OCI-LY7 (cell line): ENCODE data around the gene IVNS1ABP.

Experiments used
- EZH2phosphoT487 ChIP-seq: fragments of 200-600 bp; sonication (generic); IDR thresholded peaks from 2 replicates; pipeline ENCODE4 v1.6.1; 2018; ENCODE audit warnings: low read depth, borderline replicate concordance, mild to moderate bottlenecking, mixed run types, antibody characterized with exemption, low read length, moderate library complexity, mixed read lengths
- TF ChIP-seq, protein P1 (sequence below): fragments of 200-600 bp; sonication (generic); conservative IDR thresholded peaks from 2 replicates; pipeline ENCODE4 v1.5.1; 2014; ENCODE audit warnings: mild to moderate bottlenecking, antibody characterized with exemption, low read length, moderate library complexity, mixed read lengths

DNA sequence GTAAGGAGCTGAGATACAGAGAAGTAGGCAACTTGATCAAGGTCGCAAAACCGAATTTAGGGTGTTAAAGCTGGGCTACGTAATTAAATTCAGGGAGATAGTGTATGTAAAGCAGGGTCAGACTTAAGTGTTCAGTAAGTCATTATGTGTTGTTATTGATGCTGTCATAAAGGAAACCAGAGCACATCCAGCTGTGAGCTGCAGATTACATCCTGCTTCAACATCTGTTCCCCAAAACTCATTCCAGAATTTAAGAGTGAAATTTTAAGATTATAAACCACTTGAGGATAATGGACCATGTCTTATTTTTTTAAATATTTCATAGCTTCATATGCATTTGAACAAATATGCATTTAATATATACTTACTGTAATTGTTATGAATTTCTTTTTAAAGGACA is 49.7 kb downstream of the IVNS1ABP start:
- TF ChIP-seq, protein P1, sequence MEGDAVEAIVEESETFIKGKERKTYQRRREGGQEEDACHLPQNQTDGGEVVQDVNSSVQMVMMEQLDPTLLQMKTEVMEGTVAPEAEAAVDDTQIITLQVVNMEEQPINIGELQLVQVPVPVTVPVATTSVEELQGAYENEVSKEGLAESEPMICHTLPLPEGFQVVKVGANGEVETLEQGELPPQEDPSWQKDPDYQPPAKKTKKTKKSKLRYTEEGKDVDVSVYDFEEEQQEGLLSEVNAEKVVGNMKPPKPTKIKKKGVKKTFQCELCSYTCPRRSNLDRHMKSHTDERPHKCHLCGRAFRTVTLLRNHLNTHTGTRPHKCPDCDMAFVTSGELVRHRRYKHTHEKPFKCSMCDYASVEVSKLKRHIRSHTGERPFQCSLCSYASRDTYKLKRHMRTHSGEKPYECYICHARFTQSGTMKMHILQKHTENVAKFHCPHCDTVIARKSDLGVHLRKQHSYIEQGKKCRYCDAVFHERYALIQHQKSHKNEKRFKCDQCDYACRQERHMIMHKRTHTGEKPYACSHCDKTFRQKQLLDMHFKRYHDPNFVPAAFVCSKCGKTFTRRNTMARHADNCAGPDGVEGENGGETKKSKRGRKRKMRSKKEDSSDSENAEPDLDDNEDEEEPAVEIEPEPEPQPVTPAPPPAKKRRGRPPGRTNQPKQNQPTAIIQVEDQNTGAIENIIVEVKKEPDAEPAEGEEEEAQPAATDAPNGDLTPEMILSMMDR, result no peak
- no peak for TF ChIP-seq EZH2phosphoT487
